PC-9 (cell line): Measurements from ENCODE around the gene SRGAP1. TPM values are rescaled to one million over a fixed set of nuclear protein-coding genes. Genes with fewer than 3 reads are reported as not detected.

Experiments
- BruUV-seq: library from RNA; stranded (reverse); fragments of 400-500 nt; replicated peaks from 2 replicates; lab custom pipeline; 2021; lab: Mats Ljungman, UMichigan
- CTCF ChIA-PET: fragments of 300-600 bp; sonication (Branson Sonifier 250); formaldehyde crosslinking; loops from one replicate; lab custom pipeline; 2022; ENCODE audit warnings: antibody characterized with exemption; lab: Charles Lee
- POLR2A ChIA-PET: fragments of 300-600 bp; sonication (Branson Sonifier 250); formaldehyde crosslinking; loops from one replicate; lab custom pipeline; 2022; ENCODE audit warnings: antibody characterized with exemption; ENCODE audit not compliant: unreplicated experiment; lab: Charles Lee
- DNase-seq, 2 experiments: peaks; one replicate each; pipeline versions ENCODE4 v3.0.0 to v3.0.0-alpha.2; 2015 to 2022; ENCODE audit warnings: mixed read lengths in 1 of 2
- H2AFZ ChIP-seq: fragments of 200-600 bp; sonication (generic); 2 replicates; pipeline ENCODE4 v1.8.1; 2017; ENCODE audit warnings: antibody characterized with exemption
- H3F3A ChIP-seq: fragments of 200-600 bp; sonication (generic); 2 replicates; pipeline ENCODE4 v1.8.1; 2017; ENCODE audit warnings: antibody characterized with exemption, mild to moderate bottlenecking, low read depth; ENCODE audit not compliant: insufficient read depth
- H3K27ac ChIP-seq: fragments of 200-600 bp; sonication (generic); 2 replicates; pipeline ENCODE4 v1.6.1; 2016; ENCODE audit warnings: mixed run types
- H3K27me3 ChIP-seq: fragments of 200-600 bp; sonication (generic); 2 replicates; pipeline ENCODE4 v1.6.1; 2016; ENCODE audit warnings: low read depth, mixed run types; ENCODE audit not compliant: insufficient read depth
- H3K36me3 ChIP-seq: fragments of 200-600 bp; sonication (generic); 2 replicates; pipeline ENCODE4 v1.6.1; 2016; ENCODE audit warnings: low read depth, mixed run types
- H3K4me1 ChIP-seq: fragments of 200-600 bp; sonication (generic); replicated peaks from 2 replicates; pipeline ENCODE4 v1.6.1; 2016; ENCODE audit warnings: mixed run types; ENCODE audit not compliant: insufficient read depth
- H3K4me2 ChIP-seq: fragments of 200-600 bp; sonication (generic); 2 replicates; pipeline ENCODE4 v1.6.1; 2017; ENCODE audit warnings: mixed run types
- H3K4me3 ChIP-seq: fragments of 200-600 bp; sonication (generic); 2 replicates; pipeline ENCODE4 v1.6.1; 2016; ENCODE audit warnings: mixed run types
- H3K79me2 ChIP-seq: fragments of 200-600 bp; sonication (generic); 2 replicates; pipeline ENCODE4 v1.6.1; 2017; ENCODE audit warnings: low read depth, mixed run types
- H3K9me2 ChIP-seq: fragments of 200-600 bp; sonication (generic); 2 replicates; pipeline ENCODE4 v1.8.1; 2017; ENCODE audit warnings: mild to moderate bottlenecking; ENCODE audit not compliant: insufficient read depth
- H3K9me3 ChIP-seq: fragments of 200-600 bp; sonication (generic); 2 replicates; pipeline ENCODE4 v1.8.1; 2016; ENCODE audit warnings: low read depth; ENCODE audit not compliant: insufficient read depth
- H4K20me1 ChIP-seq: fragments of 200-600 bp; sonication (generic); 2 replicates; pipeline ENCODE4 v1.8.1; 2017; ENCODE audit not compliant: insufficient read depth
- CTCF ChIP-seq: fragments of 200-600 bp; sonication (generic); conservative IDR thresholded peaks from 2 replicates; pipeline ENCODE4 v1.6.1; 2017; ENCODE audit warnings: mixed run types, antibody characterized with exemption, mild to moderate bottlenecking, moderate library complexity
- EZH2 ChIP-seq: fragments of 200-600 bp; sonication (generic); IDR thresholded peaks from 2 replicates; pipeline ENCODE4 v1.8.0; 2017; ENCODE audit warnings: antibody characterized with exemption, low read depth
- intact Hi-C: fragments of 100-400 bp; cut with micrococcal nuclease; formaldehyde crosslinking; loops from one replicate; pipeline ENCODE4 v1.10.0; 2022; ENCODE audit not compliant: unreplicated experiment
- total RNA-seq: library from RNA; stranded (reverse); gene quantifications from 2 replicates; pipeline ENCODE4 v1.2.3, GENCODE V29; 2021

SRGAP1 gene
- total RNA-seq, 1 experiment from 2014 or later: 24.5 TPM

GRCh38 chr12:64027311-64027710 is 182.8 kb downstream of the SRGAP1 start:
- ChIA-PET POLR2A (no interaction called here), CTCF (no interaction called here)
- TF ChIP-seq EZH2 (no peak), CTCF (no peak)
- Histone ChIP-seq H3K9me3 (no peaks in the 10 kb centered on the region), H3F3A (no peaks in the 10 kb centered on the region; the same call in 1 of the 2 replicates), H3K4me3 (no peak overlapping the region), H3K36me3 (0 out of 2 replicates have a peak, but pooled peaks cover 14% of the 10 kb centered on the region), H3K4me2 (no peak overlapping the region), H3K4me1 (no peaks in the 10 kb centered on the region), H3K9me2 (no peaks in the 10 kb centered on the region), H3K27ac (no peak overlapping the region), H3K79me2 (peaks cover 15% of the 10 kb centered on the region), H4K20me1 (no peaks in the 10 kb centered on the region), H3K27me3 (no peaks in the 10 kb centered on the region), H2AFZ (no peak overlapping the region)
- BruUV-seq: no TSS peak
- intact Hi-C loops: no loop called here
- no peak for DNase-seq

GRCh38 chr12:64028541-64028940 is 184.0 kb downstream of the SRGAP1 start:
- DNase-seq: no peak
- H4K20me1 ChIP-seq: no peaks in the 10 kb centered on the region
- H3F3A ChIP-seq: no peaks in the 10 kb centered on the region; the same call in 1 of the 2 replicates
- no peaks in the 10 kb centered on the region for H3K9me2 ChIP-seq
- BruUV-seq: no TSS peak
- no peaks in the 10 kb centered on the region for H3K9me3 ChIP-seq
- H3K27me3 ChIP-seq: no peaks in the 10 kb centered on the region
- intact Hi-C loops: no loop called here
- no peaks in the 10 kb centered on the region for H3K4me1 ChIP-seq
- no peak overlapping the region for H3K4me3 ChIP-seq
- 0 out of 2 replicates have a peak, but pooled peaks cover 14% of the 10 kb centered on the region for H3K36me3 ChIP-seq
- no peak overlapping the region for H2AFZ ChIP-seq
- H3K27ac ChIP-seq: no peak overlapping the region
- H3K4me2 ChIP-seq: no peak overlapping the region
- H3K79me2 ChIP-seq: peaks cover 15% of the 10 kb centered on the region
- ChIA-PET CTCF (no interaction called here), POLR2A (no interaction called here)
- TF ChIP-seq CTCF (no peak), EZH2 (no peak)

- ChIA-PET POLR2A (no interaction called here), CTCF (no interaction called here)
- BruUV-seq: no TSS peak
- Histone ChIP-seq H3K27me3 (no peaks in the 10 kb centered on the region), H3F3A (no peaks in the 10 kb centered on the region; the same call in 1 of the 2 replicates), H3K27ac (no peak overlapping the region), H4K20me1 (no peaks in the 10 kb centered on the region), H2AFZ (no peak overlapping the region), H3K36me3 (0 out of 2 replicates have a peak, but pooled peaks cover 12% of the 10 kb centered on the region), H3K79me2 (peaks cover 15% of the 10 kb centered on the region; the same call in 1 of the 2 replicates), H3K9me3 (no peaks in the 10 kb centered on the region), H3K4me1 (no peaks in the 10 kb centered on the region), H3K9me2 (no peaks in the 10 kb centered on the region), H3K4me2 (no peak overlapping the region), H3K4me3 (no peak overlapping the region)
- TF ChIP-seq EZH2 (no peak), CTCF (no peak)
- no peak for DNase-seq
- intact Hi-C loops: no loop called here
These were observed 184.7 kb downstream of the SRGAP1 start for GRCh38 chr12:64029013-64029857.
